Upper lobe of left lung (tissue), 4 donors: Measurements from ENCODE around the gene EFNA5.

Experiments used
- CTCF ChIP-seq, 6 experiments: fragments of 450-650 bp in 4 of 6; fragments of 200-600 bp in 2 of 6; sonication (generic) in 2 of 6; IDR thresholded peaks; one replicate each; pipeline ENCODE4 v1.5.1; 2016 to 2019; ENCODE audit warnings: antibody characterized with exemption in 6 of 6
- POLR2A ChIP-seq, 4 donors: fragments of 450-650 bp; IDR thresholded peaks; one replicate each; pipeline ENCODE4 v1.5.1; 2016 to 2017; ENCODE audit warnings: antibody characterized with exemption in 4 of 4, mild to moderate bottlenecking in 2 of 4

GRCh38 chr5:107652839-107653607 lies 17.7 kb downstream of the EFNA5 start:
- no peak for TF ChIP-seq CTCF (IDR thresholded peaks at IDR 0.05)
- TF ChIP-seq POLR2A (IDR thresholded peaks at IDR 0.05): no peak
